GM21367 (cell line): ENCODE measurements around the gene CACNA1G.

Experiments
- ATAC-seq: cut with Tn5 transposase; IDR thresholded peaks from one replicate; pipeline ENCODE4 v1.9.1; 2021; ENCODE audit not compliant: unreplicated experiment

The CACNA1G gene

DNA sequence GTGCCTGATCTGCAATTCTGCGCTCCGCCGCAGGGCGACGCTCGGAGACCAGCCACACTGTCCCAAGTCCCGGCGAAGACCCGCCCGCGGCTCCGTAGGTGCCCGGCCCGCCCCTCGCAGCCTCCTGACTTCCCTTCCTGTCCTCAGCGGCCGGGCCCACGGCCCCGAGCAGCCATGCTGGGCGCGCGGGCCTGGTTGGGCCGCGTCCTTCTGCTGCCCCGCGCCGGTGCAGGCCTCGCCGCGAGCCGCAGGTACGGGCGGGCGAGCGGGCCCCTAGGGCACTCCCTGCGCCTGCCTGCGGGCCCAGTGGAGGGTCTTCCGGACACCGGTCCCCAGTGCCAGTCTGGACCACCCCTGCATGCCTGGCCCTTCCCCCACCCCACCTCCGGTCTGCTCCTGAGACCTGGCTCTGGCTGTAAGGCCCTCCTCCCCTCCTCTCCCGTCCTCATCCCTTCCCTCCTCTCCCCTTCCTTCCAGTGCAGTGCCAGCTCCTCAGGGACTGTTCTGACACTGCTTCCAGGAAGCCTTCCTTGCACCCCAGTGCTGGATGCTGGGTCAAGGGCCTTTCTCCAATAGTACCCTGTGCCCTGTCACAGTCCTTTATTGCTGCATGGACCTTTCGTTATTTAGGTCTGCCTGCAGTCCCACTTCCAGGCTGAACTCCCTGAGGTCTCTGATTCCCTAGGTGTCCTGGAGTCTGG lies 13.3 kb upstream of the CACNA1G start, which contains the start of gene SPATA20:
Gene SPATA20 (plus strand): TSS at position 140 of the 701 bp plus-strand sequence. CDS start 35 bp downstream, at position 175.
- ATAC-seq = peak; percentile 64

- no peak for ATAC-seq
Measured at GRCh38 chr17:50547736-50548083, 12.8 kb upstream of the CACNA1G start.

GRCh38 chr17:50548831-50549230 lies 11.7 kb upstream of the CACNA1G start:
- ATAC-seq = no peak

DNA sequence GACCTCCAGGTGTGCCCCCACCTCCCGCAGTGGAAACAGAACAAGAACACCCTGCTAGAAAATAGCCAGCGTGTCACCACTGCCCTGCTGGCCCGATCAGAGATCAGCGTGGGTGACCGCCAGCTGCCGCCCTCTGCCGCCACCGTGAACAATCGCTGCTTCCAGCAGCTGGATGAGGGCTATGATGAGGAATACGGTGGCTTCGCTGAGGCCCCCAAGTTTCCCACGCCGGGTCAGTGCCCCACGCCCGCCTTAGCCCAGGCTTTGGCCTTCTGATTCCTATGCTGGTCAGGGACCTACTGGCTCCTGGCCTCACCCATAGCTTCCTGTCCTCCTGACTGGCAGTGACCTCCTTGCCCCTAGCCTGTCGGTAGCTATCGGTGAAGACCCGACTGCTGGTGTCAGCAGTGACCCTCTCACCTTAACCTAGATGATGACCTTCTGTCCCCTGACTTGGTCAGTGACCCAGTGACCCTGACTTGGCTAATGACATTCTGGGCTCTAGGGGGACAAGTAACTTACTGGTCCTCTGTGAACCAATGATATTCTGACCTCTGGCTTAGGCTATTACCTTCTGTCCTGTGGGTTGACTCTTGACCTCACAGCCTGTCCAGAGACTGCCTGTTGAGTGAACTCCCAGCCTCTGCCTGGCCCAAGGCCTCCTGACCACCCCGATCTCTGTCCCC lies 11.1 kb upstream of the CACNA1G start:
- ATAC-seq = no peak

DNA sequence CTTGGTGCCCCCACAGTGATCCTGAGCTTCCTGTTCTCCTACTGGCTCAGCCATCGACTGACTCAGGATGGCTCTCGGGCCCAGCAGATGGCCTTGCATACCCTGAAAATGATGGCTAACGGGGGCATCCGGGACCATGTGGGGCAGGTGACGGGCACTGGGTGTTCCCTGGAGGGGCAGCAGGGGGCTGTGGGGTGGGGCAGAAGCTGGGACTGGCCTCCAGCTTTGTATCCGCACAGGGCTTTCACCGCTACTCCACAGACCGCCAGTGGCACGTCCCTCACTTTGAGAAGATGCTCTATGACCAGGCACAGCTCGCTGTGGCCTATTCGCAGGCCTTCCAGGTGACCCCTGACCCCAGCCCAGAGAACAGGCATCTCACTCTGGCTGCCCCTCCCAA lies 10.5 kb upstream of the CACNA1G start:
- no peak for ATAC-seq

- ATAC-seq = no peak
Measured at GRCh38 chr17:50550661-50551432, 9.7 kb upstream of the CACNA1G start.

GRCh38 chr17:50551433-50551815 lies 9.1 kb upstream of the CACNA1G start:
- ATAC-seq = no peak

DNA sequence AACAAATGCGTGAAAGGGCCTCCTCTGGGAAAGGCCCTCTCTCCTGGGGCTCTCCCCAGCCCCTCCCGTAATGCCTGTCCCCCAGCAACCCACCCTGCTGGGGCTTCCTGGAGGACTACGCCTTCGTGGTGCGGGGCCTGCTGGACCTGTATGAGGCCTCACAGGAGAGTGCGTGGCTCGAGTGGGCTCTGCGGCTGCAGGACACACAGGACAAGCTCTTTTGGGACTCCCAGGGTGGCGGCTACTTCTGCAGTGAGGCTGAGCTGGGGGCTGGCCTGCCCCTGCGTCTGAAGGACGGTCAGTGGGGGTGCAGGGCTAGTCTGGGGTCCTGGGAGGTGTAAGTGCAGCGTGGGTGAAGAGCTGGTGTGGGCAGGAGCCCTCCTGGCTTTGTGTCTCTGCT lies 8.6 kb upstream of the CACNA1G start:
- ATAC-seq = no peak

GRCh38 chr17:50554201-50554600 lies 6.3 kb upstream of the CACNA1G start:
- ATAC-seq = no peak

- no peak for ATAC-seq
Measured at GRCh38 chr17:50556803-50557202, 3.7 kb upstream of the CACNA1G start.

- ATAC-seq = no peak
Measured at GRCh38 chr17:50557630-50558029, 2.9 kb upstream of the CACNA1G start.

DNA sequence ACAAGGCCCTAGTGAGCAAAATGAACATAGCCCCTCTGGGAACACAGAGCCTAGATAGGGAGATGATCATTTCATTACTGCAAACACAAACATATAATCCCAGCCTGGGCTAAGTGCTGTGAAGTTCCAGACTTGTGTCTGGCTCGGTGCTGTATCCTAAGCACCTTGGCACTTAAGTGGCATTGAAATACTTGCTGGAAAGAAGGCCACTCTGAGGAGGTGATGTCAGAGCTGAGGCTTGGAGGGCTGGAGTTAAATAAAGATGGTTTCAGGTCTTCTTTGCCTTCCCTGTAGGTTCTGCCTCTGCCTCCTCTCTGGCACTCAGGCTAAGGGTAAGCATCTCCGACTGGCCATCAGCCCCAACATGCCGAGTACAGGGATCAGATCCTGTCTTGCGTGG lies 2.4 kb upstream of the CACNA1G start:
- ATAC-seq = no peak

- ATAC-seq = no peak
Measured at GRCh38 chr17:50558581-50558940, 2.0 kb upstream of the CACNA1G start.

DNA sequence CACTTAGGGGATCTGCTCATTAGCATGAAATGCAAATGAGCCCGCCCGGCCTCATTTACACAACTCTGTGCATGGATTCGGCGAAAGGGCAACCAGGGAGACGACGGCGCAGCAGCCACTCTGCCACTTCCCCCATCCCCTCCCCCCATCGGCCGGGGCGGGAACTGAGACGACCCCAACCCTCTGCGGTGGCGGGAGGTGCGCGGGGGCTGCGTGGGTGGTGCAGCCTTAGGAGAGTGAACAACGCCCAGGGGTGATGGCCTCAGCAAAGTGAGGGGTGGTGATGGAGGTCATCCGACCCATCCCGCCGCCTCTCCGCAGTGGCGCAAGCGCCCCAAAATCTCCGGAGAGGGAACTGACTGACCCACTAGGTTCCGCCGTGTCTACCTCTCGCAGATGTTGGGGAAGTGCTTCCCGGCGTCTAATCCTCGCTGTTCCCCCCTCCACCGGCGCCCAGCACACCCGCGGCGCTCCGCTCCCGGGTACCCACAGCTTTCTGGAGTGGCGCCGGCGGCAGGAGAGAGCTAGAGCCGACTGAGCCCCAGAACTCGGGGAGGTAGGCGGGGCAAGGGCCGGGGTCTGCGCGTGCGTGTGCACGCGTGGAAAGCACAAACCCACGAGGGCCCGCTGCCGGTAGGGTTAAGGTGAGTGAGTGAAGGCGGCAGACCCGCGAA lies 1.4 kb upstream of the CACNA1G start:
- no peak for ATAC-seq

DNA sequence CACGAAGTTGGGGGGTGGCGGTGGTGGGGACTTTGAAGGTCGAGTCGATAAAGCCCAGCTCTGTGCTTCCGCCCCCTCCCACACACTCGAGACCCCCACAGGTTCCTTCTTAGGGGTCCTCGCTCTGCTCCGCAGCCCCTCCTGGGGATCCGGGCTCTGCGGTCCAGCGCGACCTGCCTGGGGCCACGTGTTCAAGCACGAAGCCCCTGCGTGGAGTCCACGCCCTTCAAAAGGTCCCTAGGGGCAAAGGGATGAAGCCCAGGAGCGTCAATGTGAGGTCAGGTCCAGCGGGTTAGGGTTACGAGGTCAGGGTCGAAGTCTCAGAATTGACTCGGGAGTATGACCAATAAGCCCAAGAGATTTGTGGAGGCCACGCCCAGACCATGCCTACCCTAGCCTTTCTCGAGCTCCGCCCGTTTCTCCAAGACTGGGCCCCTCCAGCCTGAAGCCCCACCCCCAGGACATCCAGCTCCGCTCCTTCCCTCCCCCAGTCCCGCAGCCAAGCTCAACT lies 786 bp upstream of the CACNA1G start:
- ATAC-seq = no peak

GRCh38 chr17:50560931-50561745 lies 623 bp downstream of the CACNA1G start:
- ATAC-seq = no peak

GRCh38 chr17:50561746-50562141 lies 1.2 kb downstream of the CACNA1G start:
- ATAC-seq = no peak

DNA sequence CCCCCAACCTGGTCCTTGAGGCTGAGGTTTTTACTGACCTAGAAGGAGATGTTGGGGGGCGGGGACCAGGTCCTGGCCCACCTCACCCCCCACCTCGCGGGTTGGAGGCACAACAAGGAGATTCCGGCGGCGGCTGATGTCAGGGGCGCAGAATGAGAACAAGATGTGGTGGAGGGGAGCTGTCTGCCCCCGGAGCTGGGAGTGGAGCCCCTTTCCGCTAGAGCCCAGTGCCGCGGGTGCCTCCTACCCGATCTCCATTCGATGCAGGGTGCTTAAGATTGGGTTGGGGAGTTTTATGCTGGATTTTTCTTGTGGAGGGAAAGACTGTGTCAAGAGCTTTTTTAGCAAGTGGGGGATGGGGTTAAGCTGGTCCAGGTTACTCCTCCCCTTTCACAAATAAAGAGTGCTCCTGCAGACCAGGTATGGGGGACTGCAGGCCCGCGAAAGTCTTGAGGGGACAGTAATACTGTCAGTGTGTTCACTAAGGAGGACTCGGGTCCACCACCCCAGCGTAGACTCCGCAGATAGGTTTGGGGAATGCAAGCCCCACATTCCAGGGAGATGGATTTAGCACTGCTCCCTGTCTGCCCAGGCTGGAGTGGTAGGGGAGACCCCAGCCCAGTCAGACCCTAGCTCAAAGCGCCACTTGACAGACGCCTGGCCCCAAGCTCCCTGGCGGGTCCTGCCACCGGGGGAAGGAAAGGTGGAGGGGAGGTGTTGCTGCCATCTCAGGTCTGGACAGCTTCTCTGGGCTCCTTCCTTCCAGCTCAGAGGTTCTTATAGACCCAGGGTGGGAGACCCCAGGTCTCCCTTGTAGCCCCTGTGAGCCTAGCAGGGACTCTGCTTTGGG lies 2.0 kb downstream of the CACNA1G start:
- ATAC-seq = no peak

- ATAC-seq = no peak
Measured at GRCh38 chr17:50563092-50563511, 2.6 kb downstream of the CACNA1G start.

GRCh38 chr17:50564916-50565315 lies 4.4 kb downstream of the CACNA1G start:
- no peak for ATAC-seq
